Activated naive CD8-positive, alpha-beta T cell treated with anti-CD3 and anti-CD28 coated beads for 36 hours (primary cell): ENCODE data around the gene GNG13. TPM values are rescaled to one million over a fixed set of nuclear protein-coding genes. Genes with fewer than 3 reads are reported as not detected.
"Not testable (repeated sequence)": the region's sequence is repeated elsewhere in the genome, so short reads cannot be mapped to it uniquely, and the experiment has no call there.

ENCODE experiments used
- DNase-seq: peaks from one replicate; pipeline ENCODE4 v3.0.0; 2021
- H3K27ac Mint-ChIP-seq: one replicate; pipeline ENCODE4 v1.8.0; 2022; ENCODE audit warnings: mild to moderate bottlenecking, moderate library complexity, mixed read lengths
- H3K27me3 Mint-ChIP-seq: one replicate; pipeline ENCODE4 v1.8.0; 2022; ENCODE audit warnings: mild to moderate bottlenecking, mixed read lengths
- H3K36me3 Mint-ChIP-seq: one replicate; pipeline ENCODE4 v1.8.0; 2021; ENCODE audit warnings: mild to moderate bottlenecking, mixed read lengths
- H3K4me1 Mint-ChIP-seq: one replicate; pipeline ENCODE4 v1.8.0; 2021; ENCODE audit warnings: mixed read lengths
- H3K4me3 Mint-ChIP-seq: one replicate; pipeline ENCODE4 v1.8.0; 2022; ENCODE audit warnings: mild to moderate bottlenecking, moderate library complexity, mixed read lengths
- H3K9me3 Mint-ChIP-seq: one replicate; pipeline ENCODE4 v1.8.0; 2022; ENCODE audit warnings: mixed read lengths
- total RNA-seq, 2 experiments: library from RNA; stranded (reverse); gene quantifications; one replicate each; pipeline ENCODE4 v1.2.3, GENCODE V29; 2021

GNG13 gene
- total RNA-seq, 2 experiments from 2014 or later = not detected

GRCh38 chr16:784431-784830 is 16.1 kb downstream of the GNG13 start:
- Mint-ChIP-seq H3K9me3 (no peaks in the 10 kb centered on the region), H3K36me3 (peaks cover 2% of the 10 kb centered on the region), H3K4me1 (peaks cover 4% of the 10 kb centered on the region), H3K27me3 (peaks cover 4% of the 10 kb centered on the region), H3K27ac (no peak overlapping the region), H3K4me3 (no peak overlapping the region)
- DNase-seq = no peak

- no peak overlapping the region for H3K4me3 Mint-ChIP-seq
- peaks cover 4% of the 10 kb centered on the region for H3K27me3 Mint-ChIP-seq
- H3K36me3 Mint-ChIP-seq = peaks cover 2% of the 10 kb centered on the region
- H3K9me3 Mint-ChIP-seq = no peaks in the 10 kb centered on the region
- no peak overlapping the region for H3K27ac Mint-ChIP-seq
- no peak for DNase-seq
- H3K4me1 Mint-ChIP-seq = peaks cover 4% of the 10 kb centered on the region
Observed at GRCh38 chr16:783404-784161, 17.0 kb downstream of the GNG13 start.

GRCh38 chr16:782766-783403 is 17.6 kb downstream of the GNG13 start:
- Mint-ChIP-seq H3K27ac (no peak overlapping the region), H3K36me3 (peaks cover 2% of the 10 kb centered on the region), H3K4me1 (peaks cover 4% of the 10 kb centered on the region), H3K27me3 (peaks cover 6% of the 10 kb centered on the region), H3K4me3 (no peak overlapping the region), H3K9me3 (no peaks in the 10 kb centered on the region)
- no peak for DNase-seq

- Mint-ChIP-seq H3K36me3 (peaks cover 2% of the 10 kb centered on the region), H3K27me3 (peaks cover 10% of the 10 kb centered on the region), H3K4me3 (no peak overlapping the region), H3K4me1 (peaks cover 4% of the 10 kb centered on the region), H3K9me3 (no peaks in the 10 kb centered on the region), H3K27ac (no peak overlapping the region)
- no peak for DNase-seq
Observed at GRCh38 chr16:782258-782657, 18.3 kb downstream of the GNG13 start.

GRCh38 chr16:781346-782010 is 19.1 kb downstream of the GNG13 start:
- Mint-ChIP-seq H3K27me3 (peaks cover 17% of the 10 kb centered on the region), H3K4me3 (no peak overlapping the region), H3K27ac (no peak overlapping the region), H3K9me3 (no peaks in the 10 kb centered on the region), H3K4me1 (peaks cover 2% of the 10 kb centered on the region), H3K36me3 (peaks cover 2% of the 10 kb centered on the region)
- no peak for DNase-seq

- H3K36me3 Mint-ChIP-seq = no peaks in the 10 kb centered on the region
- peaks cover 17% of the 10 kb centered on the region for H3K27me3 Mint-ChIP-seq
- H3K9me3 Mint-ChIP-seq = no peaks in the 10 kb centered on the region
- no peak overlapping the region for H3K4me3 Mint-ChIP-seq
- no peak for DNase-seq
- H3K27ac Mint-ChIP-seq = no peak overlapping the region
- peaks cover 2% of the 10 kb centered on the region for H3K4me1 Mint-ChIP-seq
Observed at GRCh38 chr16:780296-780695, 20.2 kb downstream of the GNG13 start.

- no peak for DNase-seq
- no peaks in the 10 kb centered on the region for H3K4me1 Mint-ChIP-seq
- H3K36me3 Mint-ChIP-seq = no peaks in the 10 kb centered on the region
- H3K4me3 Mint-ChIP-seq = no peak overlapping the region
- no peaks in the 10 kb centered on the region for H3K9me3 Mint-ChIP-seq
- H3K27ac Mint-ChIP-seq = no peak overlapping the region
- peaks cover 17% of the 10 kb centered on the region for H3K27me3 Mint-ChIP-seq
Observed at GRCh38 chr16:779561-779960, 21.0 kb downstream of the GNG13 start.

- no peaks in the 10 kb centered on the region for H3K36me3 Mint-ChIP-seq
- no peaks in the 10 kb centered on the region for H3K9me3 Mint-ChIP-seq
- peaks cover 17% of the 10 kb centered on the region for H3K27me3 Mint-ChIP-seq
- DNase-seq = no peak
- H3K4me3 Mint-ChIP-seq = no peak overlapping the region
- no peak overlapping the region for H3K27ac Mint-ChIP-seq
- no peaks in the 10 kb centered on the region for H3K4me1 Mint-ChIP-seq
Observed at GRCh38 chr16:778909-779527, 21.5 kb downstream of the GNG13 start.

- no peaks in the 10 kb centered on the region for H3K4me1 Mint-ChIP-seq
- H3K36me3 Mint-ChIP-seq = no peaks in the 10 kb centered on the region
- DNase-seq = no peak
- peaks cover 17% of the 10 kb centered on the region for H3K27me3 Mint-ChIP-seq
- no peak overlapping the region for H3K27ac Mint-ChIP-seq
- no peak overlapping the region for H3K4me3 Mint-ChIP-seq
- H3K9me3 Mint-ChIP-seq = no peaks in the 10 kb centered on the region
Observed at GRCh38 chr16:778447-778846, 22.1 kb downstream of the GNG13 start.

- no peaks in the 10 kb centered on the region for H3K4me1 Mint-ChIP-seq
- H3K9me3 Mint-ChIP-seq = no peaks in the 10 kb centered on the region
- H3K27ac Mint-ChIP-seq = no peak overlapping the region
- H3K36me3 Mint-ChIP-seq = no peaks in the 10 kb centered on the region
- H3K27me3 Mint-ChIP-seq = peaks cover 17% of the 10 kb centered on the region
- no peak for DNase-seq
- H3K4me3 Mint-ChIP-seq = no peak overlapping the region
Observed at GRCh38 chr16:777826-778225, 22.7 kb downstream of the GNG13 start.

GRCh38 chr16:776824-777223 is 23.7 kb downstream of the GNG13 start:
- no peak overlapping the region for H3K4me3 Mint-ChIP-seq
- no peak for DNase-seq
- peaks cover 17% of the 10 kb centered on the region for H3K27me3 Mint-ChIP-seq
- H3K4me1 Mint-ChIP-seq = no peaks in the 10 kb centered on the region
- H3K9me3 Mint-ChIP-seq = no peaks in the 10 kb centered on the region
- no peaks in the 10 kb centered on the region for H3K36me3 Mint-ChIP-seq
- H3K27ac Mint-ChIP-seq = no peak overlapping the region

GRCh38 chr16:776298-776697 is 24.2 kb downstream of the GNG13 start:
- not testable (repeated sequence) for H3K4me1 Mint-ChIP-seq, H3K27ac Mint-ChIP-seq, DNase-seq, H3K4me3 Mint-ChIP-seq, H3K9me3 Mint-ChIP-seq, H3K36me3 Mint-ChIP-seq
- H3K27me3 Mint-ChIP-seq = peaks cover 17% of the 10 kb centered on the region

- H3K27me3 Mint-ChIP-seq = peaks cover 14% of the 10 kb centered on the region
- H3K4me3 Mint-ChIP-seq = no peak overlapping the region
- H3K27ac Mint-ChIP-seq = no peak overlapping the region
- H3K4me1 Mint-ChIP-seq = no peaks in the 10 kb centered on the region
- H3K9me3 Mint-ChIP-seq = no peaks in the 10 kb centered on the region
- DNase-seq = no peak
- no peaks in the 10 kb centered on the region for H3K36me3 Mint-ChIP-seq
Observed at GRCh38 chr16:775236-775796, 25.2 kb downstream of the GNG13 start.

- no peak overlapping the region for H3K27ac Mint-ChIP-seq
- DNase-seq = no peak
- no peaks in the 10 kb centered on the region for H3K4me1 Mint-ChIP-seq
- H3K27me3 Mint-ChIP-seq = peaks cover 14% of the 10 kb centered on the region
- no peaks in the 10 kb centered on the region for H3K36me3 Mint-ChIP-seq
- H3K9me3 Mint-ChIP-seq = no peaks in the 10 kb centered on the region
- no peak overlapping the region for H3K4me3 Mint-ChIP-seq
Observed at GRCh38 chr16:774086-775001, 26.2 kb downstream of the GNG13 start.
